Measurements from ENCODE around the gene ZNF408.

Gene ZNF408

DNA sequence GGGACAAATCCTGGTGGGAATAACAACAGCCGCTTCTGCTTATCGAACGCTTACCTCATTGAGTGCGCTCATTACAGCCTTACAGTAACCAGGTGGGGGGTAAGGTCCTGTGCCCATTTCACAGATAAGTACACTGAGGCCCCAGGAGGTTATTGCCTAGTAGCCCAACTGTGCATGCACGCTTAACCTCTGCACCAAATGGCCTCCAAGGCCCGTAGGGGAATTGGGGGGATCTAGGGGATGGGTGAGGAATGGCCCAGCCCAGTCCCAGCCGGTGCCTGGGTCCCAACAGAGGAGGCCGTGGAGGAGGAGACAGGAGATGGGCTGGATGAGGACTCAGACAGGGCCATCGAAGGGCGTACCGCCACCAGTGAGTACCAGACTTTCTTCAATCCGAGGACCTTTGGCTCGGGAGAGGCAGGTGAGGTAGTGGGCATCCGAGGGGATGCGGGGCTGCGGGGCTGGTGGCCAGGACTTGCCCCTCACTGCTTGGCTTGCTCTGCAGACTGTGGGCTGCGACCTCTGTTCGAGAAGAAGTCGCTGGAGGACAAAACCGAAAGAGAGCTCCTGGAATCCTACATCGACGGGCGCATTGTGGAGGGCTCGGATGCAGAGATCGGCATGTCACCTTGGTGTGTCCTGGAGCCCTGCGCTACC is 25.5 kb downstream of the ZNF408 start:
- FAIRE-seq: no peak
- DNase-seq (ENCODE audit: low spot score): no peak

DNA sequence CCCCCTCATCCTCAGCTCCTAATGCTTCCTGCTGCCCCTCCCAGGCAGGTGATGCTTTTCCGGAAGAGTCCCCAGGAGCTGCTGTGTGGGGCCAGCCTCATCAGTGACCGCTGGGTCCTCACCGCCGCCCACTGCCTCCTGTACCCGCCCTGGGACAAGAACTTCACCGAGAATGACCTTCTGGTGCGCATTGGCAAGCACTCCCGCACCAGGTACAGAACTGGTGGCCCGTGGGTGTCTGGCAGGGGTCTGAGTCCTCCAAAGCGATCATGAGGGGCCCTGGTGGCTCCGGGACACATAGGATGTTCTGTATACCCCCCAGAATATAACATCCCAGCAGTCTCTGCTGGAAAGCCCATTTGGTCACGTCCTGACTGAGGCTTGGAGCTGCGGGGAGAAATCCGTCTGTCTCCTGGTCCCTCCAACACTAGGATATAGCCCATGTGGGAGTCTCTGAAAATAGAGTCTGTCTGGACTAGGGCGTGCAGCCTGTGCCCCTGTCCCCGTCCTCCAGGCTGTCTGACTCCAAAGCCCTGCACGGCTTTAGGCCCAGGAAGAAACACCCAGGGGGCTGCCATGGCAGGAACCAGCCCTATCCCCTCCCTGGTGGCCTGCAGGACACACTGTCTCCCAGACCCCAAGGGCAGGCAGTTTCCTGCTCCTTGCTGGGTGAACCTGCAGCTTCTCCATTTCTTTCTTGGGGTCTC is 27.3 kb downstream of the ZNF408 start:
- DNase-seq (ENCODE audit: low spot score): no peak
- FAIRE-seq: no peak

DNA sequence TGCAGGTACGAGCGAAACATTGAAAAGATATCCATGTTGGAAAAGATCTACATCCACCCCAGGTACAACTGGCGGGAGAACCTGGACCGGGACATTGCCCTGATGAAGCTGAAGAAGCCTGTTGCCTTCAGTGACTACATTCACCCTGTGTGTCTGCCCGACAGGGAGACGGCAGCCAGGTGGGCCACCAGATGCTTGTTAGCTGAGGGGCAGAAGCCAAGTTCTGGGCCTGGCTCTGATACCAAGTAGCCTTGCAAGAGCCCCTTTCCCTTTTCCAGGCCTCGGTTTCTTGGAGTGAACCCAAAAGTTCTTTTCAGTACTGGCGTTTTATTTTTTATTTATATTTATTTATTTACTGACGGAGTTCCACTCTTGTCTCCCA is 27.8 kb downstream of the ZNF408 start:
- FAIRE-seq (no peak), DNase-seq (ENCODE audit: low spot score) (no peak)

DNA sequence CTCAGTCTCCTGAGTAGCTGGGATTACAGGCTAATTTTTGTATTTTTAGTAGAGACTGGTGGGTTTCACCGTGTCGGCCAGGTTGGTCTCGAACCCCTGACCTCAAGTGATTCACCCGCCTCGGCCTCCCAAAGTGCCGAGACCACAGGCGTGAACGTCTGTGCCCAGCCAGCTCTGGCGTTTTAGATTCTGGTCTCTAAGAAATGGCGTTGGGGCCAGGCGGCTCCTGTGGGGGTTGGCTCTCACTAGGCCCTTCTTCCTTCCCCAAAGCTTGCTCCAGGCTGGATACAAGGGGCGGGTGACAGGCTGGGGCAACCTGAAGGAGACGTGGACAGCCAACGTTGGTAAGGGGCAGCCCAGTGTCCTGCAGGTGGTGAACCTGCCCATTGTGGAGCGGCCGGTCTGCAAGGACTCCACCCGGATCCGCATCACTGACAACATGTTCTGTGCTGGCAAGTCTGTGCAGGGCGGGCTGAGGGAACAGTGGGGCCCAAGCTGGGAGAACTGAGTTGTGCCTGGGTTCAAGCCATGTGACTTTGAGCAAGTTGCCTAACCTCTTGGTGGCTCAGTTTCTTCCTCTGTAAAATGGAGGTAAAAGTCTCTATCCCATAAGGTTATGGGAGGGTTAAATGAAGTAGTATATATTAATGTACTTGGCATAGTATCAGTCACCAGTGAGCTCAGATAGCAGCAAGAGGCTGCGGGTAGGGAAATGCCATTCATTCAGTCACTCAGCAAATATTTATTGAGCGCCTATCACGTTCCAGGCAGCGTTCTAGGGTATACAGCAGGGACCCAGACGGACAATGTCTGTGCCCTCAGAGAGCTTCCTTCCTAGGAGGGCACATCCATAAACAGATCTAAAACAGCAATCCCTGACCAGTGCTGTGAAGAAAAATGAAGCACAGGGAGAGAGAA is 28.5 kb downstream of the ZNF408 start:
- no peak for FAIRE-seq
- DNase-seq (ENCODE audit: low spot score): no peak

DNA sequence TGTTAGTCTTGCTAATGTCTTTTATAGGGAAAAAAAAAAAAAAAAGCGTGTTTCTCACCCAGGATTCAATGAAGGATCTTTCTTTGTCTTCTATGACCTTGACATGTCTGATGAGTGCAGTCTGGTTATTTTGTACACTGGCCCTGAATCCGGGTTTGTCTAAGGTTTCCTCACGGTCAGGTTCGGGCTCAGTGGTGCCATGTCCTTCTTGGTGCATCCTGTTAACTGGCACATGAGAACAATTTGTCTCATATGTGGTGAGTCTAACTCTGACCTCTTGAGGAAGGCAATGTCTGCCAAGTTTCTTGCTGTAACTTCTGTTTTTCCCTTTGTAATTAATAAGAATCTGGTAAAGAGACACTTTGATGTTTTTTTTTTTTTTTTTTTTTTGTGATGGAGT is 30.7 kb downstream of the ZNF408 start:
- no peak for DNase-seq (ENCODE audit: low spot score)
- FAIRE-seq: no peak

DNA sequence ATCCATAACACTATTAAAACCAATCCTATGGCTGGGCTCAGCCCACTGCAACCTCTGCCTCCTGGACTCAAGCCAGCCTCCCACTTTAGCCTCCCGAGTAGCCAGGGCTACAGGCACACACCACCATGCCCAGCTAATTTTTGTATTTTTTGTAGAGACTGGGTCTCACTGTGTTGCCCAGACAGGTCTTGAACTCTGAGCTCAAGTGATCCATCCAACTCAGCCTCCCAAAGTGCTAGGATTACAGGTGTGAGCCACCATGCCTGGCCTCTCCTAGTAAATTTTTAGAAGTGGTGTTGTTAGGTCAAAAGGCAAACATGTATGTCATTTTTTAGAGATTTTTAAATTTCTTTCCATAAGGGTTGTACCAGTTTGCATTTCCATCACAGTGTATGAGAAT is 32.4 kb downstream of the ZNF408 start:
- FAIRE-seq (no peak), DNase-seq (ENCODE audit: low spot score) (no peak)

DNA sequence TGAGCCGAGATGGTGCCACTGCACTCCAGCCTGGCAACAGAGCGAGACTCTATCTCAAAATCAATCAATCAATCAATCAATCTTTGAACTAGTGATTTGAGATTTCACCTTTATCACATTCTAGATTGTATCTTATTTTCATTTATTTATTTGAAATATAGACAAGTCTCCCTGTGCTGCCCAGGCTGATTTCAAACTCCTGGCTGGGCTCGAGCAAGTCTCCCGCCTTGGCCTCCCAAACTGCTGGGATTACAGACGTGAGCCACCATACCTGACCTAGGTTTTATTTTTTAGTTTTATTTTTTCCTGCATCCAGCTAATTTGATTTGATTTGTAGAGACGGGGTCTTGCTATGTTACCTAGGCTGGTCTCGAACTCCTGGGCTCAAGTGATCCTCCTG is 35.3 kb downstream of the ZNF408 start:
- no peak for FAIRE-seq
- no peak for DNase-seq (ENCODE audit: low spot score)

DNA sequence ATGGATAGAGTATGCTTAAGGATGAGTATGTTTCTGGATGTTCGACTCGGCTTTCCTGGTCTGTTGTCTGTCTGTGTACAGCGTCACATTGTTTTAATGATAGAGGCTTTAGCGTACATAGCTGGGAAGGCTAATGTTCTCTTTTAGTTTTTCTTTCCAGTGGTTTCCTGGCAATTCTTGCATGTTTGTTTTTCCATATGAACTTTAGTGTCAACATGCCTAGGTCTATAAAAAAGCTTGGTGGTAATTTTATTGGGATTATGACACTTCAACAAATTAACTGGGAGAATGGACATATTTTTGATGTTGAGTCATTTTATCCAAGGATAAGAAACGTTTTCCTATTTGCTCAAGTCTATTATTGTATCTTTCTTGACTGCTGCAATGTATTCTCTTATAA is 35.8 kb downstream of the ZNF408 start:
- DNase-seq (ENCODE audit: low spot score): no peak
- no peak for FAIRE-seq

DNA sequence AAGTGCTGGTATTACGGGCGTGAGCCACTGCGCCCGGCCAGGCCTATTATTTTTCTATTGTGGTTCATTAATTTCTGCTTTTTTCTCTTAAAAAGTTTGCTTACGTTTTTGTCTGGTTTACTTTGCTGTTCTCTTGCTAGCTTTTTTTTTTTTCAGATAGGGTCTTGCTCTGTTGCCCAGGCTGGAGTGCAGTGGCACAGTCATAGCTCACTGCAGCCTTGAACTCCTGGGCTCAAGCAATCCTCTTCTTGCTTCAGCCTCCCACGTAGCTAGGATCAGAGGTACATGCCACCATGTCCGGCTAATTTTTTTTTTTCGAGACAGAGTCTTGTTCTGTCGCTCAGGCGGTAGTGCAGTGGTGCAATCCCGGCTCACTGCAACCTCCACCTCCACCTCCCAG is 36.9 kb downstream of the ZNF408 start:
- DNase-seq (ENCODE audit: low spot score) (no peak), FAIRE-seq (no peak)

DNA sequence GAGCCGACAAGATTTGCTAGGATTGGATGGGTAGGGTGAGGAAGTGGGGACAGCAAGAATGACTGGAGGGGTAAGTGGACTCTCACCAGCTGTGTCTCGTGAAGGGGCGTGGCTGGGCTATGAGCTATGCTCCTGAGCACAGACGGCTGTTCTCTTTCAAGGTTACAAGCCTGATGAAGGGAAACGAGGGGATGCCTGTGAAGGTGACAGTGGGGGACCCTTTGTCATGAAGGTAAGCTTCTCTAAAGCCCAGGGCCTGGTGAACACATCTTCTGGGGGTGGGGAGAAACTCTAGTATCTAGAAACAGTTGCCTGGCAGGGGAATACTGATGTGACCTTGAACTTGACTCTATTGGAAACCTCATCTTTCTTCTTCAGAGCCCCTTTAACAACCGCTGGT is 38.1 kb downstream of the ZNF408 start:
- DNase-seq (ENCODE audit: low spot score): no peak

DNA sequence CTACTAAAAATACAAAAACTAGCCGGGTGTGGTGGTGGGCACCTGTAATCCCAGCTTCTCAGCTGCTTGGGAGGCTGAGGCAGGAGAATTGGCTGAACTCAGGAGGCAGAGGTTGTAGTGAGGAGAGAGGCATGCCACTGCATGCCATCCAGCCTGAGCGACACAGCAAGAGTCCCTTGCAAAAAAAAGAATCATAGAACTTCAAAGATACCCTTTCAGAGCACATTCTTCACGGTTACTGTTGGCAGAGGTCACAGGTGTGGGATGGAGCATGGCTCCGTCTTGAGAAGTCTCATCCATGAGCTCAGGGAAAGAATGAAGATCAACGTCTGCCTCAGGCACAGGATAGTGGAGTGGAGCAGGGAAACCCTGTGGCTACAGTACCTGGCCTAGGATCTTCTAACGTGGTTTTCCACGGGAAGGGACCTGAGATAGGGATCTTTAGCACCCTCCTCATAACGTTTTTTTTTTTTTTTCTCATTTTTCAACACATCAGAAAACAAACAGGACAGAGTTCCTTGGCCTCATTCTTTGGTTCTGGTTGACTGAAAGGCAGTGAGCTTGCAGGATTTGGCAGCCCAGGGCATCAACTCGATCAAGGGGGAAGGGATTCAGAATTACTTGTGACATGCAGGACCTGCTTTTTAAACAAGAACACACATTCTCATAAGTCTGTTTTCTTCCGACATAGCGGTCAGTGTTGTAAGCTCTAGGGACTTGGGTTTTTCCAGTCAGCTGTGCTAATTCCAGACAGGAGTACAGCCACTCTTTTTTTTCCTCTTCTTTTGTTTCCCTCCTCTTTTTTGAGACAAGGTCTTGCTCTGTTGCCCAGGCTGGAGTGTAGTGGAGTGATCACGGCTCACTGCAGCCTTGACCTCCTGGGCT is 41.0 kb downstream of the ZNF408 start:
- no peak for DNase-seq (ENCODE audit: low spot score)
- FAIRE-seq: no peak

More for the DNA sequence above, 38.1 kb downstream of the ZNF408 start:
- no peak for FAIRE-seq

DNA sequence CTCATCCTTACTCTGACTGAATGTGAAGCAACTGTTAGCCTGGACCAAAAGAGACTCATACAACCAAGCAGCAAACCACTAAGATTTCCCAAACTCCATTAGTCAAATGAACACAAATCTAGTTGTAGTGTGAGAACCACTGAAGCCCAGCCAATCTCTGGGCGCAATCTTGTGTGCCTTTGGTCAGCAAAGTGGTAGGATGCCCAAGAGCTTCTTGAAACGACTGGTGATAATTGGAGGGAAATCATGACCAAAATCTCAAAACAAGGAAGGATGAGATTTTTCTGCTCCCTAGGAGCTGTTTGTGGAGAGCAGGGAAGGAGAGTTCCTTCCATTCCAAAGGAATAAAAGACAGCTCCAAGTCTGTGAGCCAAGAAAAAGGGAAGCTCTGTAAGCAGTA is 42.2 kb downstream of the ZNF408 start:
- no peak for DNase-seq (ENCODE audit: low spot score)
- FAIRE-seq: no peak

DNA sequence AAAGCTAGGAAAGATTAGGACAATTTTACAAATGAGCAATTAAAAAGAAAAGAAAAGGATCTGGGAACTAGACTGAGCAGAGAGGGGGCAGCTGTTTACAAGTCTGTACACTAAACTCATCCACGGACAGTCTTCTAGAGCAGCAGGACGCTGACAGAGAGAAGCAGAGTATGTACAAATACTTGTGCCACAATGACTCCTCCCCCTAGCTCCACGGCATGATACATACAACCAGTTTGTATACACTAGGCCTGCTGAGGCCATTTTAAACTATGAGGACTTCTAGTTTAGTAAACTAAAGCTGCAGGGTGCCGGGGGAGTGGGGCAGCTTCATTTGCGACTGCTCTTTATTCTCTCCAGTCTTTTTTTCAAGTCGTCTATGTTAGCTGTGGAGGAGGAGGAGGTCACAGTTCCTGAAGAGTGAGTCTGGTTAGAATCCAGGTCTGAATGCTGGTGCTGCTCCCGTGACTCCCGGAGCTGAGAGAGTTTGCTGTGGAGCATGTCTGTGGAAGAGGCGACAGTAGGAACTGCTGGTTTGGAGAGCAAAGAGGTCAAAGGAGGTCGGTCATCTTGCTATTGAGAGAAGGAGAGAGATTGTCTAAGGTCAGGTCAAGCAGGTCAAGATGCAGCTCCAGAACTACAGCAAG is 43.0 kb downstream of the ZNF408 start:
- DNase-seq (ENCODE audit: low spot score) (no peak), FAIRE-seq (no peak)

DNA sequence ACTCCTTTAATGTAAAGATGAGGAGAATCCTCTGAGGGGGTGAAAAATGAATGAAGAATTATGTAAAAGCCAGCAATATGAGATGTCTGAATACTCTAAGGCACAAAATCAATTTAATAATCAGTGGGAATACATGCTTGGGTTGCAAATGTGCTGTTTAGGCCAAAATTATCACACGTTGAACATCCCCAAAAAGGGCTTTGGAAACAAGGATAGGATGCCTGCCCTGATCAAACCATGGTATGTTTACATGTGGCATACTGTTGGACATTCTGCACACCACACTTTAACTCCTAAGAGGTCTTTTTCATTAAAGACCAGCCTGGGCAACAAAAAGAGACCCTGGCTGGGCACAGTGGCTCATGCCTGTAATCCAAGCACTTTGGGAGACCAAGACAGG is 44.5 kb downstream of the ZNF408 start:
- DNase-seq (ENCODE audit: low spot score) (no peak), FAIRE-seq (no peak)

DNA sequence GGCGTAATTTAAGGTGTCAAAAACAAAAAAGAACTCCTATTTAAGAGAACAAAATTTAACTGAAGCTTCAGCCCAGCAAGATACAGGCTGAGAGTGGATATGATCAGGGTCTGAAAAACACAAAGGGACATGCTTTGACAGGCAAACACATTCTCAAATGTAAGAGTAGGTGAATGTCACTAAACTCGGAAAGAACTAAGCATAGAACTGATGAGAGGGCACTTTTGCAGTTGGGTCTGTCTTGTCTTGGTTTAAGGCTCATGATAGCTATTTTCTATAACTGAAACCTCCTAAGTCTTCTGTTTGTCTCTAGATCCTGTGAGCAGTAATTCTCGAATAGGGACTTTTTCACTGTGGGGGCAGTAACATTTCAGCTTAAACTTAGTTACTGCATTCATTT is 45.2 kb downstream of the ZNF408 start:
- FAIRE-seq (no peak), DNase-seq (ENCODE audit: low spot score) (no peak)

DNA sequence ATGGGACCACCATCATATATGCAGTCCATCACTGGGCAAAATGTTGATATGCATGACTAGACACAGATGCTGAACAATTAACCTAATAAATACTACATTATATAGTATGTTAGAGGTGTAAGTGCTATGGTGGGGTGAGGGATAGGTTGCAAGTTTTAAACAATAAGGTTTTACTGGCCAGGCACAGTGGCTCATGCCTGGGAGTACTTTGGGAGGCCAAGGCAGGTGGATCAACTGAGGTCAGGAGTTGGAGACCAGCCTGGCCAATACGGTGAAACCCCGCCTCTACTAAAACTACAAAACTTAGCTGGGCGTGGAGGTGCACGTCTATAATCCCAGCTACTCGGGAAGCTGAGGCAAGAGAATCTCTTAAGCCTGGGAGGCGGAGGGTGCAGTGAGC is 46.3 kb downstream of the ZNF408 start:
- FAIRE-seq: no peak
- no peak for DNase-seq (ENCODE audit: low spot score)
